AG04449 (cell line): ENCODE measurements around the gene DACH1.

Experiments used
- CTCF ChIA-PET: fragments of 350-600 bp; formaldehyde crosslinking; extraction: SDS; loops from one replicate; lab custom pipeline; 2021; ENCODE audit warnings: antibody characterized with exemption; lab: Yijun Ruan, JAX
- POLR2A ChIA-PET: fragments of 400-600, 350-600 bp; formaldehyde crosslinking; extraction: SDS; loops from one replicate; lab custom pipeline; 2020; ENCODE audit warnings: antibody characterized with exemption, inconsistent platforms; lab: Yijun Ruan, JAX
- DNase-seq: peaks from one replicate; pipeline ENCODE4 v3.0.0-alpha.2; 2010; ENCODE audit warnings: low read depth, low spot score
- H3K4me3 ChIP-seq: 2 replicates; pipeline ENCODE4 v1.5.1; 2011; ENCODE audit warnings: low read depth, mild to moderate bottlenecking, control low read depth, low read length
- CTCF ChIP-seq: IDR thresholded peaks from one replicate; pipeline ENCODE4 v1.5.1; 2011; ENCODE audit warnings: mild to moderate bottlenecking, moderate library complexity, low read length, control low read depth, inconsistent platforms; ENCODE audit not compliant: insufficient read depth; ENCODE audit errors: missing control alignments

DACH1 gene

GRCh38 chr13:71820699-71821098 lies 46.3 kb downstream of the DACH1 start:
- no peak for DNase-seq
- ChIA-PET CTCF (no interaction called here), POLR2A (no interaction called here)
- TF ChIP-seq CTCF = no peak
- no peak overlapping the region for H3K4me3 ChIP-seq

- ChIA-PET POLR2A (no interaction called here), CTCF (no interaction called here)
- DNase-seq = no peak
These were observed 49.7 kb downstream of the DACH1 start for GRCh38 chr13:71817335-71817734.

GRCh38 chr13:71814806-71815360 lies 52.1 kb downstream of the DACH1 start:
- POLR2A ChIA-PET = no interaction called here
- DNase-seq = no peak
- no peak overlapping the region for H3K4me3 ChIP-seq
- CTCF ChIA-PET = no interaction called here
- TF ChIP-seq CTCF = no peak

More at GRCh38 chr13:71817335-71817734, 49.7 kb downstream of the DACH1 start:
- H3K4me3 ChIP-seq = no peak overlapping the region
- no peak for TF ChIP-seq CTCF

- POLR2A ChIA-PET = no interaction called here
- H3K4me3 ChIP-seq = no peak overlapping the region
- no peak for TF ChIP-seq CTCF
- CTCF ChIA-PET = no interaction called here
- no peak for DNase-seq
These were observed 53.8 kb downstream of the DACH1 start for GRCh38 chr13:71813187-71813586.

- no peak for TF ChIP-seq CTCF
- no peak overlapping the region for H3K4me3 ChIP-seq
- DNase-seq = no peak
- POLR2A ChIA-PET = no interaction called here
- CTCF ChIA-PET = no interaction called here
These were observed 55.7 kb downstream of the DACH1 start for GRCh38 chr13:71811344-71811743.

GRCh38 chr13:71808708-71809107 lies 58.3 kb downstream of the DACH1 start:
- no peak overlapping the region for H3K4me3 ChIP-seq
- TF ChIP-seq CTCF = no peak
- CTCF ChIA-PET = no interaction called here
- no peak for DNase-seq
- POLR2A ChIA-PET = no interaction called here
